ENCODE data around the gene STK16.
A peak's percentile ranks its signal among the peaks of the same experiment; 100 is the strongest.

STK16 gene

DNA sequence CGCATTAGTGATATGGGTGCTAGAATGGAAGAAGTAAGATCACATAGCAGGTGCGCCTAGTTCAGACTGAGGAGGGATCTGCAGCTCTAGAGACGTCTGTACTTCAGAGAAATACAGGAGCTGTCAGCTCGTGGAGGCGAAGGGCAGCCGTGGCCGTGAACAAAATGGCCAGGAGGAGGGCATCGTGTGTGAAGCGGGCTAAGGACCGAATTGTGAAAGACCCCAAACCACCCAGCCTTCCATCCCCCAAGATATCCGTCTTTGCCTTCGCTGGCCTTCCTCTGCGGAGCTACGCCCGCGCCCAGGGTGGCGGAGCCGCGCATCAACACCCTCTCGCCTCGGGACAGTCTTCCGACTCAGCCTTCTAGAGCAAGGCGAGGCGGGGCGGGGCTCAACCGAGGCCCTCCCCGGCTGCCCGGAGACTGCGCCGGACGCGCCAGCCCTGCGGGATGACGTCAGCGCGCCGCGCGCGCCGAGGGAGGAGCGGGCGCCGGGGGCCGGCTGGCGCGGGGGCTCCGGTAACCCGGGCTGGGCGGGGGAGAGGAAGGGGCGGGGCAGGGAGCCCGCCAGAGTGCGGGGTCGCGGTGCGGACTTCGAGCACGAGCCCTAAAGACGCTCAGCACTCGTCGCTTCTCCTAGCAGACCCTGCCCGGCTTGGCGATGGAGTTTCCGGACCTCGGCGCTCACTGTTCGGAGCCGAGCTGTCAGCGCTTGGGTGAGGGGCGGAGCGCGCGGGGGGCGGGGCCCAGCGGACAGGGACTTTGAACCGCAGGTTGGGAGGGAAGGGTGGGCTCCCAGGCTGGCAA, 38.7 kb upstream of the STK16 start, which contains the start of gene ZFAND2B:
ZFAND2B (plus strand) TSS at position 455 of the 806 bp plus-strand sequence; CDS start at position 661, 206 bp downstream.
- H3K27ac ChIP-seq (ENCODE audit: low read depth, low read length), result peak within 1 kb of the TSS; percentile 91
- H3K4me3 ChIP-seq (ENCODE audit: low read depth, low read length), result peak within 1 kb of the TSS; percentile 72
- no peaks in the 10 kb centered on the region for H3K27me3 ChIP-seq (ENCODE audit: control insufficient read depth, insufficient read depth, low read length)
- peak within 1 kb of the TSS; percentile 47 for H3K9ac ChIP-seq (ENCODE audit: low read depth, low read length)
- H3K36me3 ChIP-seq (ENCODE audit: control insufficient read depth, insufficient read depth, low read length), result peaks cover 36% of the 10 kb centered on the region
- no peaks in the 10 kb centered on the region for H3K9me3 ChIP-seq (ENCODE audit: control insufficient read depth, insufficient read depth, low read length)
- H3K4me1 ChIP-seq (ENCODE audit: control insufficient read depth, insufficient read depth, low read length), result 0 out of 2 replicates have a peak, but pooled peaks cover 5% of the 10 kb centered on the region

DNA sequence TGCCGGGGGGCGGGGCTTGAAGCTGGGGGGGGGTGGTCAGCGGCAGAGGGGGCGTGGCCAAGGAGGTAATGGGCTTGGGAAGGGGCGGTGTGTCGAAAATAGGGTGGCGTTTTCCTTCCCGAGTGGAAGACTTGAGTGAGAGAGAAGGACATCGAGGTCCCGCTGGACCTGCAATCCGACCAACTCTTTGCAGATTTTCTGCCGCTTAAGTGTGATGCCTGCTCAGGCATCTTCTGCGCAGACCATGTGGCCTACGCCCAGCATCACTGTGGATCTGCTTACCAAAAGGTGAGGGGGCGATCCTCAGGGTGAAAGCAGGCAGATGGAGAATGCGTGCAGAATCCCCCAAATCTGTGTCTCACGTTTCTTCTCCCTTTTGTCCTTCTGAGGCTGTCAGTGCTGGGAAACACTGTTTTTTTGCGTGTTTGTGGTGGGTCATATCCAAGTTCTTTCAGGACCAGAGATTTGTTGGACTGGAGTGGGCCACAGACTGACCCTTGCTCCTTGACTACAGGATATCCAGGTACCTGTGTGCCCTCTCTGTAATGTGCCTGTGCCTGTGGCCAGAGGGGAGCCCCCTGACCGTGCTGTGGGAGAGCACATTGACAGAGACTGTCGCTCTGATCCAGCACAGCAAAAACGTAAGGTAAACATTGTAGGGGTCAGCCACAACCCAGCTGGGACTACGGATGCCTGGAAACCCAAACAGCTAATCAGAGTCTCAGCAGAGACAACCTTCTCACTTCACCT, 38.0 kb upstream of the STK16 start:
- peaks cover 40% of the 10 kb centered on the region for H3K36me3 ChIP-seq (ENCODE audit: control insufficient read depth, insufficient read depth, low read length)
- H3K9me3 ChIP-seq (ENCODE audit: control insufficient read depth, insufficient read depth, low read length), result no peaks in the 10 kb centered on the region
- peak overlapping the region; percentile 72 for H3K4me3 ChIP-seq (ENCODE audit: low read depth, low read length)
- 0 out of 2 replicates have a peak, but pooled peaks cover 5% of the 10 kb centered on the region for H3K4me1 ChIP-seq (ENCODE audit: control insufficient read depth, insufficient read depth, low read length)
- no peak overlapping the region for H3K9ac ChIP-seq (ENCODE audit: low read depth, low read length)
- H3K27me3 ChIP-seq (ENCODE audit: control insufficient read depth, insufficient read depth, low read length), result no peaks in the 10 kb centered on the region
- peak overlapping the region; percentile 91 for H3K27ac ChIP-seq (ENCODE audit: low read depth, low read length)

DNA sequence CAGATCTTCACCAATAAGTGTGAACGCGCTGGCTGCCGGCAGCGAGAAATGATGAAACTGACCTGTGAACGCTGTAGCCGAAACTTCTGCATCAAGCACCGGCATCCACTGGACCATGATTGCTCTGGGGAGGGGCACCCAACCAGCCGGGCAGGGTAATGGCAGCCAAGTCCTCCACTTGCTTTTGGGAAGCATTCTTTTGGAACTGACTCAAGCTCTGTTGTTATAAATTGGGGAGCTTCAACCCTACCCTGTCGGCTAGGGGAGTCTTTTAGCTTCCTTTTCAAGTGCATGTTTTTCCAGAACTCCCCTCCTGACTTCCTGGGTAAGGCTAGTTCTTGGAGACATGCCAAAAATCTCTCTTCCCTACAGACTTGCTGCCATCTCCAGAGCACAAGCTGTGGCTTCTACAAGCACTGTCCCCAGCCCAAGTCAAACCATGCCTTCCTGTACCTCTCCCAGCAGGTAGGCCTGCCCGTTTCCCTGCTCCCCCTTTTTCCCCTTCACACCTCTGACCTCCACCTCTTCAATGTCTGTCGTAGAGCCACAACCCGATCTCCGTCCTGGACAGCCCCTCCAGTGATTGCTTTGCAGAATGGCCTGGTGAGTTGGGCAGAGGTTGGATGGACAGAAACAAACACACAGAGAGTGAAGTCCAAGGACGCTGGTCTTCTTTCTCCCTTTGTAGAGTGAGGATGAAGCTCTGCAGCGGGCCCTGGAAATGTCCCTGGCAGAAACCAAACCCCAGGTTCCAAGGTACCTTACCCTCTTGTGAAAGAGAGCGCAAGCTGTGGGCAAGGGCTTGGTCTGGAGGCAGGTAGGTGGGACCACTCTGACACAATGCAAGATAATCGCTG, 37.2 kb upstream of the STK16 start:
- no peak overlapping the region for H3K27ac ChIP-seq (ENCODE audit: low read depth, low read length)
- H3K36me3 ChIP-seq (ENCODE audit: control insufficient read depth, insufficient read depth, low read length), result peaks cover 47% of the 10 kb centered on the region
- H3K9me3 ChIP-seq (ENCODE audit: control insufficient read depth, insufficient read depth, low read length), result no peaks in the 10 kb centered on the region
- H3K4me1 ChIP-seq (ENCODE audit: control insufficient read depth, insufficient read depth, low read length), result 0 out of 2 replicates have a peak, but pooled peaks cover 5% of the 10 kb centered on the region
- no peak overlapping the region for H3K9ac ChIP-seq (ENCODE audit: low read depth, low read length)
- H3K27me3 ChIP-seq (ENCODE audit: control insufficient read depth, insufficient read depth, low read length), result no peaks in the 10 kb centered on the region
- no peak overlapping the region for H3K4me3 ChIP-seq (ENCODE audit: low read depth, low read length)

GRCh38 chr2:219209236-219210195, 35.8 kb upstream of the STK16 start:
- Histone ChIP-seq H3K4me3 (ENCODE audit: low read depth, low read length) (no peak overlapping the region), H3K9me3 (ENCODE audit: control insufficient read depth, insufficient read depth, low read length) (no peaks in the 10 kb centered on the region), H3K27me3 (ENCODE audit: control insufficient read depth, insufficient read depth, low read length) (no peaks in the 10 kb centered on the region), H3K9ac (ENCODE audit: low read depth, low read length) (no peak overlapping the region), H3K27ac (ENCODE audit: low read depth, low read length) (no peak overlapping the region), H3K4me1 (ENCODE audit: control insufficient read depth, insufficient read depth, low read length) (0 out of 2 replicates have a peak, but pooled peaks cover 5% of the 10 kb centered on the region), H3K36me3 (ENCODE audit: control insufficient read depth, insufficient read depth, low read length) (peaks cover 60% of the 10 kb centered on the region)

GRCh38 chr2:219210196-219210885, 34.9 kb upstream of the STK16 start:
- H3K36me3 ChIP-seq (ENCODE audit: control insufficient read depth, insufficient read depth, low read length), result peaks cover 68% of the 10 kb centered on the region
- H3K4me3 ChIP-seq (ENCODE audit: low read depth, low read length), result no peak overlapping the region
- H3K9ac ChIP-seq (ENCODE audit: low read depth, low read length), result no peak overlapping the region
- H3K9me3 ChIP-seq (ENCODE audit: control insufficient read depth, insufficient read depth, low read length), result no peaks in the 10 kb centered on the region
- H3K27me3 ChIP-seq (ENCODE audit: control insufficient read depth, insufficient read depth, low read length), result no peaks in the 10 kb centered on the region
- no peak overlapping the region for H3K27ac ChIP-seq (ENCODE audit: low read depth, low read length)
- 0 out of 2 replicates have a peak, but pooled peaks cover 5% of the 10 kb centered on the region for H3K4me1 ChIP-seq (ENCODE audit: control insufficient read depth, insufficient read depth, low read length)

DNA sequence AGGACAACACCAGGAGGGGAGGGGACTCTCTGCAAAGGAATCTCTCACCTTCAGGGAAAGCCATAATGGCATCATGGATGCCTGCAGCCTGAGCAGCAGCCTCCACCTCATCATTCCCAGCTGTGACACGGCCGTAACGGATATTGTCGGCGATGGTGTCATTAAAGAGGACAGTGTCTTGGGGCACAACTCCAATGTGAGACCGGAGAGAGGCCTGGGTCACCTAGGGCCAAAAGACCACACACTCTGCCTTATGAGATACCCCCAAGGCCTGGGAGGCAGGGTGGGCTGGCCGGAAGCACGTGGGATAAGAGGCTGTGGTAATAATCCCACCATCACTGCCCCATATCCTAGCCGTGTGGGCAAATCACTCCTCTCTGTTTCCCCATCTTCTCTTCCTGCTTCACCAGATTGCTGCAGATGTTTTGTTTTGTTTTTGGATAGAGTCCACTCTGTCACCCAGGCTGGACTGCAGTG, 34.4 kb upstream of the STK16 start:
- Histone ChIP-seq H3K4me3 (ENCODE audit: low read depth, low read length) (no peak overlapping the region), H3K9me3 (ENCODE audit: control insufficient read depth, insufficient read depth, low read length) (no peaks in the 10 kb centered on the region), H3K27ac (ENCODE audit: low read depth, low read length) (no peak overlapping the region), H3K27me3 (ENCODE audit: control insufficient read depth, insufficient read depth, low read length) (no peaks in the 10 kb centered on the region), H3K4me1 (ENCODE audit: control insufficient read depth, insufficient read depth, low read length) (0 out of 2 replicates have a peak, but pooled peaks cover 5% of the 10 kb centered on the region), H3K9ac (ENCODE audit: low read depth, low read length) (no peak overlapping the region), H3K36me3 (ENCODE audit: control insufficient read depth, insufficient read depth, low read length) (peaks cover 68% of the 10 kb centered on the region)

- Histone ChIP-seq H3K9me3 (ENCODE audit: control insufficient read depth, insufficient read depth, low read length) (no peaks in the 10 kb centered on the region), H3K27ac (ENCODE audit: low read depth, low read length) (no peak overlapping the region), H3K4me3 (ENCODE audit: low read depth, low read length) (no peak overlapping the region), H3K27me3 (ENCODE audit: control insufficient read depth, insufficient read depth, low read length) (no peaks in the 10 kb centered on the region), H3K9ac (ENCODE audit: low read depth, low read length) (no peak overlapping the region), H3K4me1 (ENCODE audit: control insufficient read depth, insufficient read depth, low read length) (no peaks in the 10 kb centered on the region), H3K36me3 (ENCODE audit: control insufficient read depth, insufficient read depth, low read length) (peaks cover 70% of the 10 kb centered on the region)
Observed at GRCh38 chr2:219213026-219213415, 32.3 kb upstream of the STK16 start.

GRCh38 chr2:219213486-219214071, 31.7 kb upstream of the STK16 start:
- no peak overlapping the region for H3K4me3 ChIP-seq (ENCODE audit: low read depth, low read length)
- no peak overlapping the region for H3K9ac ChIP-seq (ENCODE audit: low read depth, low read length)
- H3K27me3 ChIP-seq (ENCODE audit: control insufficient read depth, insufficient read depth, low read length), result no peaks in the 10 kb centered on the region
- no peaks in the 10 kb centered on the region for H3K9me3 ChIP-seq (ENCODE audit: control insufficient read depth, insufficient read depth, low read length)
- peaks cover 64% of the 10 kb centered on the region for H3K36me3 ChIP-seq (ENCODE audit: control insufficient read depth, insufficient read depth, low read length)
- H3K4me1 ChIP-seq (ENCODE audit: control insufficient read depth, insufficient read depth, low read length), result no peaks in the 10 kb centered on the region
- no peak overlapping the region for H3K27ac ChIP-seq (ENCODE audit: low read depth, low read length)

- no peak overlapping the region for H3K27ac ChIP-seq (ENCODE audit: low read depth, low read length)
- peaks cover 58% of the 10 kb centered on the region for H3K36me3 ChIP-seq (ENCODE audit: control insufficient read depth, insufficient read depth, low read length)
- H3K4me1 ChIP-seq (ENCODE audit: control insufficient read depth, insufficient read depth, low read length), result peaks cover 2% of the 10 kb centered on the region; the same call in 1 of the 2 replicates
Observed at GRCh38 chr2:219214141-219214540, 31.1 kb upstream of the STK16 start.

More at GRCh38 chr2:219214141-219214540, 31.1 kb upstream of the STK16 start:
- Histone ChIP-seq H3K9me3 (ENCODE audit: control insufficient read depth, insufficient read depth, low read length) (no peaks in the 10 kb centered on the region), H3K9ac (ENCODE audit: low read depth, low read length) (no peak overlapping the region), H3K27me3 (ENCODE audit: control insufficient read depth, insufficient read depth, low read length) (no peaks in the 10 kb centered on the region), H3K4me3 (ENCODE audit: low read depth, low read length) (no peak overlapping the region)
